Measurements from ENCODE around the gene TPPP3.

TPPP3 gene

GRCh38 chr16:67341250-67341649 lies 52.0 kb downstream of the TPPP3 start:
- Histone ChIP-seq H3K27ac (no peak overlapping the region), H3K4me3 (no peak overlapping the region)
- TF ChIP-seq, protein P1, sequence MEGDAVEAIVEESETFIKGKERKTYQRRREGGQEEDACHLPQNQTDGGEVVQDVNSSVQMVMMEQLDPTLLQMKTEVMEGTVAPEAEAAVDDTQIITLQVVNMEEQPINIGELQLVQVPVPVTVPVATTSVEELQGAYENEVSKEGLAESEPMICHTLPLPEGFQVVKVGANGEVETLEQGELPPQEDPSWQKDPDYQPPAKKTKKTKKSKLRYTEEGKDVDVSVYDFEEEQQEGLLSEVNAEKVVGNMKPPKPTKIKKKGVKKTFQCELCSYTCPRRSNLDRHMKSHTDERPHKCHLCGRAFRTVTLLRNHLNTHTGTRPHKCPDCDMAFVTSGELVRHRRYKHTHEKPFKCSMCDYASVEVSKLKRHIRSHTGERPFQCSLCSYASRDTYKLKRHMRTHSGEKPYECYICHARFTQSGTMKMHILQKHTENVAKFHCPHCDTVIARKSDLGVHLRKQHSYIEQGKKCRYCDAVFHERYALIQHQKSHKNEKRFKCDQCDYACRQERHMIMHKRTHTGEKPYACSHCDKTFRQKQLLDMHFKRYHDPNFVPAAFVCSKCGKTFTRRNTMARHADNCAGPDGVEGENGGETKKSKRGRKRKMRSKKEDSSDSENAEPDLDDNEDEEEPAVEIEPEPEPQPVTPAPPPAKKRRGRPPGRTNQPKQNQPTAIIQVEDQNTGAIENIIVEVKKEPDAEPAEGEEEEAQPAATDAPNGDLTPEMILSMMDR (IDR thresholded peaks at IDR 0.05) = no peak
- DNase-seq (ENCODE audit: low spot score) = no peak

Measured in coronary artery (tissue), 2 donors.